NCI-H82 treated with DMSO at 0.1 percent for 48 hours (cell line): Measurements from ENCODE around the gene IMMT.

ENCODE experiments used
- DNase-seq: peaks from one replicate; lab custom pipeline; 2025; ENCODE audit not compliant: unreplicated experiment; lab: John Stamatoyannopoulos, UW

IMMT gene

DNA sequence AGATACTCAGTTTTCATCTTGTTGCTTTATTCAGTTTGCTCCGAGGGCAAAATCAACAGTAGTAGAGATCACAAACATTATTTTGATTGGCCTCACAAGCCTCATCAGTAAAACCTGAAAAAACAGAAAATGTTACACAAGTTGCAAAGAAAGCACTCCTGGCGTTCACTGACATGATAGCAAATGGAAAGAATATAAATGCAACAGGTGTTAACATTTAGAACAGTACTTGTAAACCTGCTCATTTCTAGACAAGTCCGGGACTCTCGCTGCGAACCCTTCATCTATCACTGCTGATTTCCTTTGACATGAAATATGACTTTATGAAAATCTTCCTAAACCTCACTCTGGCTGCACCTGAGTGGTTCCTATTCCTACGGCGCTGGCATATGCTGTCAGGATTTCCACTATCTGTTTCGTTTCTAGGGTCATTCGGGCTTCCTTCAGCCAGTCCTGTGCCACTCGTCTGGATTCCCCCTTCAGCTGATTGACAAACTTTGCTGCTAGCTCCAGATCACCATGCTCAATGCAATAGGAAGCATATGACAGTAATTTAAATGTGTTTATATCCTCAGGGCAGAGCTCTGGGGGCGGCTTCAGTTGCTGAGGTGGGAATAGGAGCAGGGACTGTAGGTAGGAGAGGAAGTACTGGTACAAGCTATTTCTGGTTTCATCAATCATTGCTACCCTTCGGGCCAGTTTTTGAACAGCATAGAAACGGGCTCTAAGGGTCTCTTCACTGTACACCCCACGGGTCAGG, 51.2 kb downstream of the IMMT start:
- DNase-seq, result no peak

- DNase-seq, result no peak
These were observed 52.0 kb downstream of the IMMT start for GRCh38 chr2:86143307-86143706.

GRCh38 chr2:86142436-86143257, 52.6 kb downstream of the IMMT start:
- no peak for DNase-seq

GRCh38 chr2:86140969-86141392, 54.3 kb downstream of the IMMT start:
- DNase-seq, result no peak

GRCh38 chr2:86139981-86140380, 55.3 kb downstream of the IMMT start:
- DNase-seq, result no peak

GRCh38 chr2:86138736-86139625, 56.3 kb downstream of the IMMT start:
- DNase-seq, result no peak

DNA sequence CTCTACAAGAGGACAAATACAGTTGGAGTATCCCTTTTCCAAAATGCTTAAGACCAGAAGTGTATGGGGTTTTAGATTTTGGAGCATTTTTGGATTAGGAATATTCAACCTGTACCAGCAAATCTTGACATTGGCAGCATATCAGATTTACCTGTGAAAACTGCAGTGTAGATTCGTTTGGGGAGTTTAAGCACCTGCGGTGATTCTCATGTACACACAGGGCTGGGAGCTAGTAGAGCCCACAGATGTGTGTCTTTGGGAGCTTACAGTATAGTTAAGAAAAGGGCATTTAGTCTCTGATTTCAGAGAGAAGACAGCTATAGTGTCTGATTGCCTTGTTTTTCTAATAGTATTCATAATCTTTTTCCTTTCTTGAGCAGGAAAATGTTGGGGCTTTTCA, 59.1 kb downstream of the IMMT start:
- no peak for DNase-seq

GRCh38 chr2:86135653-86136052, 59.6 kb downstream of the IMMT start:
- no peak for DNase-seq

- DNase-seq, result no peak
These were observed 60.6 kb downstream of the IMMT start for GRCh38 chr2:86134709-86135108.

GRCh38 chr2:86124683-86125082, 70.6 kb downstream of the IMMT start:
- no peak for DNase-seq

DNA sequence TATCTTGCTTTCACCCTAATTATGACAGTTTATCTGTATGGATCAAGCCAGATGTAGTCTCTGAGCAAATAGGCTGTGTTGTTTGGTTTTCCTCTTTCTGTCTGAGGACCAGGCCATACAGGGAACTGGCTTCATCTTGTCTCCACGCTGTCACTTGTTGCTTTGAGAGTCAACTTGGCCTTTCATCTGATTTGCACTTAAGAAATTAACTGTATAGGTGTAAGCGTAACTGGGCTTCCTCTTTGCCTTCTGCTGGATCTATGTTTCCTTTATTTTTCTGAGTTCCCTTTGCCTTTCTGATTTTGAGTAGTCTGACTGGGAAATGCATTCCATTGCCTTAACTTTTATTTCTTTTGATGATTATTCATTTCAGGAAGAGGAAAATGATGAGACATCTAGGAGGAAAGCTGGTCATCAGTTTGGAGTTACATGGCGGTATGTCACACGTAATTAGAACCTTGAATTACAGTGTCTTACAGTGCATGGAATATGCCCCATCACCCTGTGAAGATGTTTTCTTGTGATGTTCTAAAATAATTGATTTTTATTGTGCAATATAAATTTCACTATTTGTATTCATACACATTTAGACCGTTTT, 71.8 kb downstream of the IMMT start:
- no peak for DNase-seq

GRCh38 chr2:86118130-86118529, 77.1 kb downstream of the IMMT start:
- no peak for DNase-seq

DNA sequence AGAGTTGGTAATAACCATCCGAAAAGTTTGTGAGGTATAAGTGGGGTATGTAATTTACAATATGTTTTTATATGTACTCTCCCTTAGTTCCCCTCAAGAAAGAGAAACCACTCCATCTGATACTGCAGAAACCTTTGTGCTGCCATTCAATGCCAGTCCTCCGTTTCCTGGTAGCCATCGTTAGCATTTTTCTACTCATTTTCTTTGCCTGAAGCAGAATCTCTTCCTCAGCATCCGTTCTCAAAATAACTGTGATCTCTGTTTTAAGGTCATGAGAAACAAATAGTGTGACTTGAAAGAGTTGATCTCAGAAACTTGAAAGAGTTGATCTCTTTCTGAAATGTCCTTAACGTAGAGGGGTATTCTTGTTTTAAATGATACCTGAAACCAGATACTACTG, 88.2 kb downstream of the IMMT start:
- no peak for DNase-seq

DNA sequence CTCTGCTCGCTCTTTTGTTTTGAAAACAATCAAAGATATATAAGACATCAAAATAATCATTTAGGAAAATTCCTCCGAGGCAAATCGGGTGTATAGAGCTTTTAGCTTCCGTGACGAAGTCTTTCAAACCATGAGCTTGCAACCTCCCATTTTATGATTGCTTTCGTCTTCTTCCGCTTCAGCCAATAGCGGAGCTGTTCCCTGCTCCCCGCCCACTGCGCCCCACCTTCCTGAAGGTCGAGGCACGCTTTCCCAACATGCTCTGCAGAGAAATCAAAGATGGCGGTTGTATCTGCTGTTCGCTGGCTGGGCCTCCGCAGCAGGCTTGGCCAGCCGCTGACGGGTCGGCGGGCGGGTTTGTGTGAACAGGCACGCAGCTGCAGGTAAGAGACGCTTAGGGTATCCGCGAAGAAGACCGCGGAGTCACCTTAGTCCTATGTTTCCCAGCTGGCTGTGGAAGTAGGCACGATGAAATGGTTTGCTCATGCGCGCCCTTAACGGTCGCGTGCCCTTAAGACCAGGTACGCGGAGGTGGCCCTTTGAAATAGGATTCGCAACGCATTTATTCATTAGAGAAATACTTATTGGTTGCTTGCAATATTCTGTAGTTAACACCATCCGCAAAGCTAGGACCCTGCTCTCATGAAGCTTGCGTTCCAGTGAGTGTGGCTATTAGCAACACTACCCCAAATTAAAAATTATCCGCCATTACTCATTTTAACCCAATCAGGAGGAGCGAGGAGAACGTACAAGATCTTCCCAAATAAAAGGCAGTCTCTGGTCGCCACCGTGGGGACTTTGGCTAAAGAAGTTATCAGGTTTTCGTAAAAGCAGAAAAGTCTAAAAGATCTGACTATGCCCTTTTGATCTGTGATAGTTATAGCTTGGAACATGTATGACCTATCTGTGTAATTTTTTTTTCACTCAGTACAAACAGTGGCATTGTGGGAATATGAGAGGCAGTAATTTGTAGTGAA, 89.0 kb downstream of the IMMT start, which contains the start of gene PTCD3:
PTCD3 (plus strand) TSS at position 267 of the 977 bp plus-strand sequence; CDS start at position 280, 13 bp downstream.
- peak; percentile 92 for DNase-seq

- DNase-seq, result peak; percentile 91
These were observed 89.9 kb downstream of the IMMT start, which contains the start of gene POLR1A for GRCh38 chr2:86105252-86105968. TSS of gene POLR1A (minus strand) at chr2:86105886. CDS start at chr2:86105776, 110 bp downstream.

DNA sequence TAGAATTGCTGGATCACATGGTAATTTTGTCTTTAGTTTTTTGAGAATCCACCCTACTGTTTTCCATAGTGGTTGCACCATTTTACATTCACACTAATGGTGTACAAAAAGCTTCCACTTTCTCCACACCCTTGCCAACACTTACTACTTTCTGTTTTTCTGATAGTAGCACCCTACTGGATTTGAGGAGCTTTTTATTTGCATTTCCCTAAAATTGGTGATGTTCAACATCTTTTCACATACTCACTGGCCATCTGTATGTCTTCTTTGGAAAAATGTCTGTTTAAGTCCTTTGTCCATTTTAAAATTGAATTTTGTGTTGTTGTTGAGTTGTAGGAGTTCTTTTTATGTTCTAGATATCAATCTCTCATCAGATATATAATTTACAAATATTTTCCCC, 93.1 kb downstream of the IMMT start:
- DNase-seq, result no peak

DNA sequence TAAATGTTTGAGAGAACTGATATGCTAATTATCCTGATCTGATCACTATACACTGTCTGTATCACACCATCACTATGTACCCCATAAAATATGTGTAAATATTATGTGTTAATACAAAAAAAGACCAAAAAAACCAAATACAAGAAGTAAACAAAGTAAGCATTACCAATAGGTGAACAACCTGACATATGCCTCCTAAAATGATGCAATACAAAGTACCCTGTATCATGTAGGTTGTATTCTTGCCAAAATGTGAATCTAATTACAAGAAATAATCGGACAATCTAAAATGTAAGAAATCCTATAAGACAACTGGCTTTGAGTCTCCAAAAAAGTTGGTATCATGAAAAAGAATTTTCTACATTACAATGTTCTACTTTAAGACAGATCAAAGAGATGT, 97.3 kb downstream of the IMMT start:
- no peak for DNase-seq

DNA sequence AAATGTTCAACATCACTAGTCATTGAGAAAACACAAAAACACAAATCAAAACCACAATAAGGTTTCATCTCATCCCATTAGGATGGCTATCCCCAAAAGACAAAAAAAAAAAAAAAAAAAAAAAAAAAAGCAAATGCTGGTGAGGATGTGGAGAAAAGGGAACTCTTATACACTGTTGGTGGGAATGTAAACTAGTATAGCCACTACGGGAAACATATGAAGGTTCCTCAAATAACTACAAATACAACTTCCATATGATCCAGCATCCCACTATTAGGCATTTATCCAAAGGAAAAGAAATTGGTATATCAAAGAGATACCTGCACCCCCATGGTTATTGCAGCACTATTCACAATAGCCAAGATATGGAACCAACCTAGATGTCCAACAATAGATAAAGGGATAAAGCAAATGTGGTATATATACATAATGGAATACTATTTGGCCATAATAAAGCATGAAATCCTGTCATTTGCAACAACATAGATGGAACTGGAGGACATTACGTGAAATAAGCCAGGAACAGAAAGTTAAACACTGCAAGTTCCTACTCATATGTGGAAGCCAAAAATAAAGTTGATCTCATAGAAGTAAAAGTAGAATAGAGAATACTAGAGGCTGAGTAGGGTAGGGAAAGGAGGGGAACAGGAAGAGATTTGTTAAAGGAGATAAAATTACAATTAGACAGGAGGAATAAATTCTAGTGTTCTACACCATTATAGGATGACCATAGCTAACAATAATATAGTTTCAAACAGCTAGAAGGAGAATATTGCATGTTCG, 98.0 kb downstream of the IMMT start:
- DNase-seq, result no peak
